ENCODE measurements around the gene TUBB2A.
"Not testable (repeated sequence)": the region's sequence is repeated elsewhere in the genome, so short reads cannot be mapped to it uniquely, and the experiment has no call there.

TUBB2A gene

GRCh38 chr6:3152689-3153088, 4.7 kb downstream of the TUBB2A start:
- DNase-seq (ENCODE audit: low read depth) = no peak

GRCh38 chr6:3151691-3152090, 5.7 kb downstream of the TUBB2A start:
- no peak for DNase-seq (ENCODE audit: low read depth)

- no peak for DNase-seq (ENCODE audit: low read depth)
Measured at GRCh38 chr6:3147914-3148757, 9.2 kb downstream of the TUBB2A start.

GRCh38 chr6:3144571-3144970, 12.8 kb downstream of the TUBB2A start:
- DNase-seq (ENCODE audit: low read depth) = no peak

- DNase-seq (ENCODE audit: low read depth) = no peak
Measured at GRCh38 chr6:3143158-3143557, 14.2 kb downstream of the TUBB2A start.

GRCh38 chr6:3142536-3142935, 14.8 kb downstream of the TUBB2A start:
- DNase-seq (ENCODE audit: low read depth) = no peak

GRCh38 chr6:3140201-3140600, 17.1 kb downstream of the TUBB2A start:
- no peak for DNase-seq (ENCODE audit: low read depth)

GRCh38 chr6:3139090-3139903, 18.0 kb downstream of the TUBB2A start:
- peak; percentile 50 for DNase-seq (ENCODE audit: low read depth)

- peak; percentile 44 for DNase-seq (ENCODE audit: low read depth)
Measured at GRCh38 chr6:3138341-3138740, 19.0 kb downstream of the TUBB2A start.

- DNase-seq (ENCODE audit: low read depth) = not testable (repeated sequence)
Measured at GRCh38 chr6:3137873-3138272, 19.5 kb downstream of the TUBB2A start.

GRCh38 chr6:3137057-3137777, 20.1 kb downstream of the TUBB2A start:
- DNase-seq (ENCODE audit: low read depth) = no peak

- no peak for DNase-seq (ENCODE audit: low read depth)
Measured at GRCh38 chr6:3136292-3137011, 20.9 kb downstream of the TUBB2A start.

- DNase-seq (ENCODE audit: low read depth) = no peak
Measured at GRCh38 chr6:3135668-3136291, 21.6 kb downstream of the TUBB2A start.

- DNase-seq (ENCODE audit: low read depth) = no peak
Measured at GRCh38 chr6:3133515-3133914, 23.8 kb downstream of the TUBB2A start.

GRCh38 chr6:3131695-3132094, 25.6 kb downstream of the TUBB2A start:
- DNase-seq (ENCODE audit: low read depth) = no peak

GRCh38 chr6:3128356-3129108, 28.8 kb downstream of the TUBB2A start:
- no peak for DNase-seq (ENCODE audit: low read depth)

- no peak for DNase-seq (ENCODE audit: low read depth)
Measured at GRCh38 chr6:3125815-3126214, 31.5 kb downstream of the TUBB2A start.

GRCh38 chr6:3124667-3125066, 32.7 kb downstream of the TUBB2A start:
- DNase-seq (ENCODE audit: low read depth) = no peak

GRCh38 chr6:3122823-3123182, 34.5 kb downstream of the TUBB2A start:
- no peak for DNase-seq (ENCODE audit: low read depth)

- DNase-seq (ENCODE audit: low read depth) = no peak
Measured at GRCh38 chr6:3120765-3121089, 36.6 kb downstream of the TUBB2A start.
